ENCODE data around the gene ABCG4. TPM values are rescaled to one million over a fixed set of nuclear protein-coding genes. Genes with fewer than 3 reads are reported as not detected.

Gene ABCG4
- total and polyA plus RNA-seq, 2 of the 8 experiments (the other 6 are each of a cell fraction or from before 2014, with no cell fraction given) = 1.8 to 2.3 TPM

DNA sequence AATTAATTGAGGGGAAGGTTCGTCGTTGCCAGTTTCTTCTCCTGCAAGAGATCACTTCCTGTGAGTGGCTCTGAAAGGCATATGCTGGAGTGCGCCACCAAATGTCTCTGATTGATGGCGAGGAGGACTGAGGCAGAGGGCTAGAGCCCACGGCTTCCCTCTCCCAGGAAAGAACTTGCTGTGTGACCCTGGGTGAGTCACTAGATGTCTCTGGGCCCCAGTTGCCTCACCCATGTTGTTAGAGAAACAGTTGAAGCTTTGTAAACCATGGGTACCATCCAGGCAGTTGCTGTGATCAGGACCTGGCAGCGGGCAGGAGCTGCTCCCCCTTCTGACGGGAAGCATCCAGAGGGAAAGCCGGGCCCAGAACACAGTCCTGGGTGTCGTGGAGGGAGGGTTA lies 3.2 kb downstream of the ABCG4 start:
- CTCF ChIA-PET (ENCODE audit: partially characterized antibody) = interaction anchor here (0.7 to 23.6 kb wide), 11 partner anchors 8 to 187 kb away, joined by 3 to 389 read pairs (median 20); partner anchors contain the start of genes C1QTNF5, CBL, NHERF4 and NLRX1
- POLR2A ChIA-PET (ENCODE audit: partially characterized antibody) = interaction anchor here (0.7 to 7.7 kb wide), 5 partner anchors 17 to 67 kb away, joined by 3 to 58 read pairs (median 3); partner anchors contain the start of genes HMBS, NHERF4 and NLRX1

More for the DNA sequence above, 3.2 kb downstream of the ABCG4 start:
- no peak overlapping the region for H2AK5ac ChIP-seq (ENCODE audit: low read depth, low read length)
- no peak overlapping the region for H3K23ac ChIP-seq (ENCODE audit: insufficient read length)
- peaks cover 5 to 16% (median 11%) of the 10 kb centered on the region in 4 experiments for H3K4me1 ChIP-seq (replicated peaks in 1 of 4; ENCODE audit: control insufficient read depth in 3 of 4, insufficient read depth in 4 of 4, low read length in 3 of 4)
- H2BK120ac ChIP-seq (replicated peaks; ENCODE audit: low read depth, low read length) = no peak overlapping the region
- H3K4me3 ChIP-seq (ENCODE audit: extremely low read depth in 1 of 4, insufficient read depth in 2 of 4, low read depth in 3 of 4, low read length in 4 of 4) = no peak overlapping the region
- no peak overlapping the region for H3K4ac ChIP-seq (replicated peaks; ENCODE audit: insufficient read length, low read depth, low read length)
- DNase-seq (ENCODE audit: low read depth in 1 of 2, low spot score in 2 of 2) (no peak), FAIRE-seq (no peak)
- H3K18ac ChIP-seq (ENCODE audit: extremely low read depth, low read length) = no peak overlapping the region
- no peak overlapping the region for H2BK12ac ChIP-seq (ENCODE audit: low read depth, low read length)
- no peak overlapping the region for H3K14ac ChIP-seq (ENCODE audit: insufficient read length)
- no peaks in the 10 kb centered on the region for H3K9me3 ChIP-seq (ENCODE audit: insufficient read depth in 2 of 2, low read depth in 1 of 2, low read length in 1 of 2)
- 85% methylated on average over 8 of the region's 9 CpGs; no CpG with 5 or more reads in 1 of the 2 experiments for WGBS, 2 experiments (ENCODE audit: extremely low coverage in 1 of 2, insufficient coverage in 1 of 2, insufficient read length in 1 of 2, insufficient replicate concordance in 2 of 2, low coverage in 1 of 2, low lambda C conversion rate in 2 of 2, missing lambda C conversion rate in 1 of 2)
- no peak overlapping the region for H4K5ac ChIP-seq (ENCODE audit: insufficient read length, low read depth, low read length)
- H2BK15ac ChIP-seq (ENCODE audit: low read length) = peak overlapping the region; percentile 18; the same call in 1 of the 2 replicates
- H4K20me1 ChIP-seq (replicated peaks in 1 of 2; ENCODE audit: control insufficient read depth in 1 of 2, insufficient read depth in 2 of 2, low read length in 2 of 2) = no peaks in the 10 kb centered on the region
- H2AFZ ChIP-seq (ENCODE audit: low read length) = no peak overlapping the region
- H3K27me3 ChIP-seq (replicated peaks in 1 of 4; ENCODE audit: control insufficient read depth in 3 of 4, extremely low read depth in 1 of 4, insufficient read depth in 3 of 4, low read length in 3 of 4) = peaks cover 16 to 42% (median 31%) of the 10 kb centered on the region in 4 experiments
- no peaks in the 10 kb centered on the region for H3K79me2 ChIP-seq (ENCODE audit: control insufficient read depth in 1 of 2, insufficient read depth in 2 of 2, low read length in 2 of 2)
- H3K56ac ChIP-seq (replicated peaks; ENCODE audit: insufficient read length, low read depth, low read length) = no peak overlapping the region
- no peaks in the 10 kb centered on the region for H3K36me3 ChIP-seq (ENCODE audit: control insufficient read depth in 2 of 4, insufficient read depth in 4 of 4, low read length in 3 of 4)
- TF ChIP-seq, protein P1, sequence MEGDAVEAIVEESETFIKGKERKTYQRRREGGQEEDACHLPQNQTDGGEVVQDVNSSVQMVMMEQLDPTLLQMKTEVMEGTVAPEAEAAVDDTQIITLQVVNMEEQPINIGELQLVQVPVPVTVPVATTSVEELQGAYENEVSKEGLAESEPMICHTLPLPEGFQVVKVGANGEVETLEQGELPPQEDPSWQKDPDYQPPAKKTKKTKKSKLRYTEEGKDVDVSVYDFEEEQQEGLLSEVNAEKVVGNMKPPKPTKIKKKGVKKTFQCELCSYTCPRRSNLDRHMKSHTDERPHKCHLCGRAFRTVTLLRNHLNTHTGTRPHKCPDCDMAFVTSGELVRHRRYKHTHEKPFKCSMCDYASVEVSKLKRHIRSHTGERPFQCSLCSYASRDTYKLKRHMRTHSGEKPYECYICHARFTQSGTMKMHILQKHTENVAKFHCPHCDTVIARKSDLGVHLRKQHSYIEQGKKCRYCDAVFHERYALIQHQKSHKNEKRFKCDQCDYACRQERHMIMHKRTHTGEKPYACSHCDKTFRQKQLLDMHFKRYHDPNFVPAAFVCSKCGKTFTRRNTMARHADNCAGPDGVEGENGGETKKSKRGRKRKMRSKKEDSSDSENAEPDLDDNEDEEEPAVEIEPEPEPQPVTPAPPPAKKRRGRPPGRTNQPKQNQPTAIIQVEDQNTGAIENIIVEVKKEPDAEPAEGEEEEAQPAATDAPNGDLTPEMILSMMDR (IDR thresholded peaks at IDR 0.05; ENCODE audit: control extremely low read depth in 1 of 3, insufficient read depth in 1 of 3, low read depth in 1 of 3, low read length in 3 of 3) = peak in 2 of 3 experiments; percentile 1 to 10; a peak in 2 of 4 replicates
- TF ChIP-seq CHD2 (IDR thresholded peaks at IDR 0.05; ENCODE audit: low read length) (no peak), TEAD4 (IDR thresholded peaks at IDR 0.05; ENCODE audit: low read depth, low read length) (no peak), KDM1A (IDR thresholded peaks at IDR 0.05; ENCODE audit: borderline replicate concordance, low read length) (peak; percentile 50; the same call in 1 of the 2 replicates)
- H3K27ac ChIP-seq (ENCODE audit: low read depth, low read length) = no peak overlapping the region
- H2BK20ac ChIP-seq (ENCODE audit: low read length) = no peak overlapping the region
- no peak overlapping the region for H4K8ac ChIP-seq (ENCODE audit: extremely low read depth, insufficient read depth, low read length)
- H3K4me2 ChIP-seq (ENCODE audit: insufficient read depth in 1 of 2, low read depth in 2 of 2, low read length in 2 of 2) = no peak overlapping the region
- 0 out of 2 replicates have a peak overlapping the region, but pooled peaks have one; percentile 56 for H2BK5ac ChIP-seq (ENCODE audit: low read depth, low read length)
- no peak overlapping the region for H4K91ac ChIP-seq (replicated peaks; ENCODE audit: insufficient read length, low read length)
- peaks cover 12% of the 10 kb centered on the region; the same call in 1 of the 2 replicates for H3K23me2 ChIP-seq (ENCODE audit: low read depth, low read length)
- no peak overlapping the region for H3K9ac ChIP-seq (replicated peaks in 1 of 4; ENCODE audit: extremely low read depth in 1 of 4, low read depth in 3 of 4, low read length in 3 of 4)
- no peaks in the 10 kb centered on the region for H3K79me1 ChIP-seq (ENCODE audit: low read depth, low read length)

Measured in H1 (cell line).